NT2/D1 (cell line): Measurements from ENCODE around the gene EIF4G3.
"Not testable (repeated sequence)": the region's sequence is repeated elsewhere in the genome, so short reads cannot be mapped to it uniquely, and the experiment has no call there.

Source experiments
- DNase-seq: peaks from one replicate; pipeline ENCODE4 v3.0.0-alpha.2; 2011; ENCODE audit warnings: low read depth, low spot score
- H3K27me3 ChIP-seq: 2 replicates; pipeline ENCODE4 v1.6.0; 2011; ENCODE audit warnings: mild to moderate bottlenecking; ENCODE audit not compliant: insufficient read length, insufficient read depth
- H3K36me3 ChIP-seq: 2 replicates; pipeline ENCODE4 v1.6.1; 2011; ENCODE audit warnings: mild to moderate bottlenecking, low read length, mixed read lengths; ENCODE audit not compliant: insufficient read depth, insufficient read length
- H3K4me1 ChIP-seq: 2 replicates; pipeline ENCODE4 v1.5.1; 2011; ENCODE audit not compliant: insufficient read depth, insufficient read length
- H3K4me3 ChIP-seq: 2 replicates; pipeline ENCODE4 v1.5.1; 2011; ENCODE audit warnings: low read depth; ENCODE audit not compliant: insufficient read length
- H3K9ac ChIP-seq: 2 replicates; pipeline ENCODE4 v1.6.0; 2011; ENCODE audit warnings: low read depth; ENCODE audit not compliant: insufficient read length
- H3K9me3 ChIP-seq: 2 replicates; pipeline ENCODE4 v1.5.1; 2011; ENCODE audit warnings: mild to moderate bottlenecking, low read length; ENCODE audit not compliant: insufficient read depth
- SUZ12 ChIP-seq: IDR thresholded peaks from 2 replicates; pipeline ENCODE4 v1.6.1; 2011; ENCODE audit not compliant: insufficient read length, insufficient read depth; ENCODE audit errors: extremely low read depth
- YY1 ChIP-seq: IDR thresholded peaks from 2 replicates; pipeline ENCODE4 v1.6.1; 2011; ENCODE audit not compliant: insufficient read length, insufficient read depth
- ZNF274 ChIP-seq: IDR thresholded peaks from 2 replicates; pipeline ENCODE4 v1.6.1; 2011; ENCODE audit warnings: mild to moderate bottlenecking, low read depth, low read length

Gene EIF4G3

DNA sequence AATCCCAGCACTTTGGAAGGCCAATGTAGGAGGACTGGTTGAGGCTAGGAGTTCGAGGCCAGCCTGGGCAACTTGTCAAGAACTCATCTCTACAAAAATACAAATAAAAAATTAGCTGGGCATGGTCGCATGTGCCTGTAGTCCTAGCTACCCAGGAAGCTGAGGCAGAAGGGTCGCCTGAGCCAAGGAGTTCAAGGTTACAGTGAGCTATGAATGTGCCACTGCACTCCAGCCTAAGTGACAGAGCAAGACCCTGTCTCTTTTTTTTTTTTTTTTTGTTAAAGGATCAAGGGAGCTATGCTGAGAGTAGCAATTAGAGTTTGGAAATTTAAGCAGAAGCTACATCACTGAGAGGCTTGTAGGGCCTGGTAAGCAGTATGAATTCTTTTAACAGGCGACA lies 70.9 kb downstream of the EIF4G3 start:
- Histone ChIP-seq H3K4me1 (no peaks in the 10 kb centered on the region), H3K4me3 (no peak overlapping the region), H3K27me3 (no peaks in the 10 kb centered on the region), H3K36me3 (no peaks in the 10 kb centered on the region), H3K9ac (no peak overlapping the region), H3K9me3 (no peaks in the 10 kb centered on the region)
- DNase-seq = no peak
- no peak for TF ChIP-seq ZNF274
- TF ChIP-seq SUZ12 = no peak
- TF ChIP-seq YY1 = no peak

DNA sequence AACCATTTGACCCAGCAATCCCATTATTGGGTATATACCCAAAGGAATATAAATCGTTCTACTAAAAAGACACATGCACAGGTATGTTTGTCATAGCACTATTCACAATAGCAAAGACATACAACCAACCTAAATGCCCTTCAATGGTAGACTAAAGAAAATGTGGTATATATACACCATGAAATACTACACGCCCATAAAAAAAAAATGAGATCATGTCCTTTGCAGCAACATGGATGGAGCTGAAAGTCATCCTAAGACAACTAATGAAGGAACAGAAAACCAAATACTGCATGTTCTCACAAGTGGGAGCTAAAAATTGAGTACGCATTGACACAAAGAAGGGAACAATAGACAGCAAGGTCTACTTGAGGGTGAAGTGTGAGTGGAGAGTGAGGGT lies 72.0 kb downstream of the EIF4G3 start:
- Histone ChIP-seq H3K9me3 (no peaks in the 10 kb centered on the region), H3K9ac (no peak overlapping the region), H3K36me3 (no peaks in the 10 kb centered on the region), H3K27me3 (no peaks in the 10 kb centered on the region), H3K4me3 (no peak overlapping the region), H3K4me1 (no peaks in the 10 kb centered on the region)
- no peak for DNase-seq
- no peak for TF ChIP-seq YY1
- no peak for TF ChIP-seq SUZ12
- no peak for TF ChIP-seq ZNF274

GRCh38 chr1:21100481-21100921 lies 76.2 kb downstream of the EIF4G3 start:
- no peak for TF ChIP-seq ZNF274
- TF ChIP-seq YY1 = no peak
- TF ChIP-seq SUZ12 = no peak
- H3K4me1 ChIP-seq = no peaks in the 10 kb centered on the region
- H3K9ac ChIP-seq = no peak overlapping the region
- H3K36me3 ChIP-seq = peaks cover 4% of the 10 kb centered on the region
- no peaks in the 10 kb centered on the region for H3K9me3 ChIP-seq
- no peak overlapping the region for H3K4me3 ChIP-seq
- no peaks in the 10 kb centered on the region for H3K27me3 ChIP-seq
- no peak for DNase-seq

DNA sequence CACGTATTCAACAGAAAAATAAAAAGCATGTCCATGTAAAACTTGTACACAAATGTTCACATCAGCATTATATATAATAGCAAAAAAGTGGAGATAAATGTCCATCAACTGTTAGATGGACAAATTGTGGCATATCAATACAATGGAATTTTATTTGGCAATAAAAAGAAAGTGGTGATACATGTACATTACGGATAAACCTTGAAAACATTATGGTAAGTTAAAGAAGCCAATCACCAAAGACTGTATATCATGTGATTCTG lies 76.9 kb downstream of the EIF4G3 start:
- Histone ChIP-seq H3K36me3 (peaks cover 4% of the 10 kb centered on the region), H3K9me3 (no peaks in the 10 kb centered on the region), H3K9ac (no peak overlapping the region), H3K4me3 (no peak overlapping the region), H3K4me1 (no peaks in the 10 kb centered on the region), H3K27me3 (no peaks in the 10 kb centered on the region)
- DNase-seq = no peak
- TF ChIP-seq ZNF274 (no peak), SUZ12 (no peak), YY1 (no peak)

DNA sequence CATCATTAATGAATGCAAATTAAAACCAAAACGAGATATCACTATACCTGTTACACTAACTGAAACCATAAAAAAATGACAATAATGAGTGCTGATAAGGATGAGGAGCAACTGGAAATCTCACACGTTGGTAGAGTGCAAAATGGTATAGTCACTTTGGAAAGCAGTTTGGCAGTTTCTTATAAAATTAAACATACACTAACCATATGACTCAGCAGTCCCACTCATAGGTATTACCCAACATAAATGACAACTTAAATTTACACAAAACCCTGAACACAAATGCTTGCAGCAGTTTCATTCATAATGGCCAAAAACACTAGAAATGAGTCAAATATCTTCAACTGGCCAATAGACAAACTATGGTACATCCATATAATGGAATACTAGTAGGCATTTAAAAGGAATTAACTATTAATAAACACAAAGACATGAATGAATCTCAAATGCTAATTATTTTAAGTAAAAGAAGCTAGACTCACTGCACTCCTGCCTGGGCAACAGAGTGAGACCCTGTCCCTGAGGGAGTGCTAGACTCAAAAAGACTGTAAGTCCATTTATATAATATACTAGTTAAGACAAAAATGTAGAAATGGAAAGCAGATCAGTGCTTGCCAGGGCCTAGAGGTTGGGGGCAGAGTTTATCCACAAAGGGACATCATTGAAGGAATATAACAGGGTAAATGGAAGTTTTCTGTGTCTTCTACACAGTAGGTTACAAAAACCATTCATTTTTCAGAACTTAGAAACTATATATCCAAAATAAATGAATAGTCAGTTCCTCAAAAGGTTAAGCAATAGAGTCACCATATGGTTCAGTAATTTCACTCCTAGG lies 77.4 kb downstream of the EIF4G3 start:
- Histone ChIP-seq H3K4me3 (no peak overlapping the region), H3K9me3 (no peaks in the 10 kb centered on the region)
- TF ChIP-seq YY1 (no peak), ZNF274 (no peak), SUZ12 (no peak)

DNA sequence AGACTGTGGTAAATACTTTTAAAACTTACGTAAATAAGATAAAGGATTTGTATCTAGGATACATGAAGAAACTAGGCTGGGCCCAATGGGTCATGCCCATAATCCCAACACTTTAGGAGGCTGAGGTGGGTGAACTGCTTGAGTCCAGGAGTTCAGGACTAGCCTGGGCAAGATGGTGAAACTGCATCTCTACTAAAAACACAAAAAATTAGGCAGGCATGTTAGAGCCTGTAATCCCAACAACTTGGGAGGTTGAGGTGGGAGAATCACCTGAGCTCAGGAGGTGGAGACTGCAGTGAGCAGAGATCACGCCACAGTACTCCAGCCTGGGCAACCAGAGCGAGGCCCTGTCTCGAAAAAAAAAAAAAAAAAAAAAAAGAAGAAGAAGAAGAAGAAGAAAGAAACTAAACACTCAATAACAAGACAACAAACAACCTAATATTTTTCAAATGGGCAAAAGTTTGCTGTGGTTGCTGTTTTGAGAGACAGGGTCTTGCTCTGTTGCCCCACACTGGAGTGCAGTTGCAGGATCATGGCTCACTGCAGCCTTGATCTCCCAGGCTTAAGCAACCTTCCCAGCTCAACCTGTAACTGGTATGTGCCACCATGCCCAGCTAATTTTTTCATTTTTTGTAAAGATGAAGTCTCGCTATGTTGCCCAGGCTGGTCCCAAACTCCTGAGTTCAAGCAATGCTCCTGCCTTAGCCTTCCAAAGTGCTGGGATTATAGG lies 78.3 kb downstream of the EIF4G3 start:
- Histone ChIP-seq H3K9ac (no peak overlapping the region), H3K36me3 (peaks cover 4% of the 10 kb centered on the region), H3K4me1 (no peaks in the 10 kb centered on the region), H3K27me3 (no peaks in the 10 kb centered on the region), H3K9me3 (no peaks in the 10 kb centered on the region), H3K4me3 (no peak overlapping the region)
- no peak for TF ChIP-seq SUZ12
- TF ChIP-seq YY1 = no peak
- no peak for TF ChIP-seq ZNF274
- no peak for DNase-seq

More for the DNA sequence above, 77.4 kb downstream of the EIF4G3 start:
- no peak overlapping the region for H3K9ac ChIP-seq
- peaks cover 4% of the 10 kb centered on the region for H3K36me3 ChIP-seq
- DNase-seq = no peak
- H3K4me1 ChIP-seq = no peaks in the 10 kb centered on the region
- no peaks in the 10 kb centered on the region for H3K27me3 ChIP-seq

DNA sequence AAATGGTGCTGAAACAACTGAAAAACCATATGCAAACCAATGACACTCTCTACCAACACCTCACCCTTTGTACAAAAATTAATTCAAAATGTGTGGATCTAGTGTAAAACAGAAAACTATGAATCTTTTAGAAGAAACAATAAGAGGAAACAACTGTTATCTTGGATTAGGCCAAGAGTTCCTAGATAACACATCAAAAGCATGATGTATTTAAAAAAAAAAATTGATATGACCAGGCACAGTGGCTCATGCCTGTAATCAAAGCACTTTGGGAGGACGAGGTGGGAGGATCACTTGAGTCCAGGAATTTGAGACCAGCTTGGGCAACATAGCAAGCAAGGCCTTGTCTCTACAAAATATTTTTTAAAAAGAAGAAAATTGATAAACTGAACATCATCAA lies 79.0 kb downstream of the EIF4G3 start:
- no peak for DNase-seq
- H3K4me3 ChIP-seq = no peak overlapping the region
- TF ChIP-seq SUZ12 (no peak), ZNF274 (no peak), YY1 (no peak)

DNA sequence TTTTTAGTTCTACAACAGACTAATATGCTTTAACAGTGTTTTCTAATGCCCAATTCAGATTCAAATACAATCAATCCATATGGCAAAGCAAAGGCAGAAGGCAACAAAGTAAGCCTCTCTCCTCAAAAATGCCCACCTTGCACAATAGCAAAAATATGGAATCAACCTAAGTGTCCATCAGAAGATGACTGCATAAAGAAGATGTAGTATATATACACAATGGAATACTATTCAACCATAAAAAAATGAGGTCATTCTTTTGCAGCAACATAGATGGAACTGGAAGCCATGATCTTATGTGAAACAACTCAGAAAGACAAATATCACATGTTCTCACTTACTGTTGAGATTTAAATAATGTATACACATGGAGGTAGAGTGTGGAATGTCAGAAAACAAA lies 80.7 kb downstream of the EIF4G3 start:
- Histone ChIP-seq H3K27me3 (no peaks in the 10 kb centered on the region), H3K4me1 (no peaks in the 10 kb centered on the region), H3K36me3 (peaks cover 4% of the 10 kb centered on the region), H3K4me3 (no peak overlapping the region), H3K9me3 (no peaks in the 10 kb centered on the region), H3K9ac (no peak overlapping the region)
- no peak for TF ChIP-seq SUZ12
- TF ChIP-seq YY1 = no peak
- no peak for TF ChIP-seq ZNF274
- no peak for DNase-seq

More for the DNA sequence above, 79.0 kb downstream of the EIF4G3 start:
- Histone ChIP-seq H3K27me3 (no peaks in the 10 kb centered on the region), H3K4me1 (no peaks in the 10 kb centered on the region), H3K9me3 (no peaks in the 10 kb centered on the region), H3K9ac (no peak overlapping the region), H3K36me3 (peaks cover 4% of the 10 kb centered on the region)

GRCh38 chr1:21094282-21094681 lies 82.4 kb downstream of the EIF4G3 start:
- not testable (repeated sequence) for H3K9me3 ChIP-seq, H3K36me3 ChIP-seq, H3K9ac ChIP-seq, H3K4me1 ChIP-seq, H3K4me3 ChIP-seq, H3K27me3 ChIP-seq, DNase-seq

- not testable (repeated sequence) for H3K27me3 ChIP-seq, DNase-seq, H3K9ac ChIP-seq, H3K36me3 ChIP-seq, H3K9me3 ChIP-seq, H3K4me1 ChIP-seq, H3K4me3 ChIP-seq
Measured at GRCh38 chr1:21093271-21093958, 83.3 kb downstream of the EIF4G3 start.
